Measurements from ENCODE around the gene TENM4.
A peak's percentile ranks its signal among the peaks of the same experiment; 100 is the strongest.

Gene TENM4

GRCh38 chr11:79101656-79102055 is 339.2 kb downstream of the TENM4 start:
- FAIRE-seq: no peak

DNA sequence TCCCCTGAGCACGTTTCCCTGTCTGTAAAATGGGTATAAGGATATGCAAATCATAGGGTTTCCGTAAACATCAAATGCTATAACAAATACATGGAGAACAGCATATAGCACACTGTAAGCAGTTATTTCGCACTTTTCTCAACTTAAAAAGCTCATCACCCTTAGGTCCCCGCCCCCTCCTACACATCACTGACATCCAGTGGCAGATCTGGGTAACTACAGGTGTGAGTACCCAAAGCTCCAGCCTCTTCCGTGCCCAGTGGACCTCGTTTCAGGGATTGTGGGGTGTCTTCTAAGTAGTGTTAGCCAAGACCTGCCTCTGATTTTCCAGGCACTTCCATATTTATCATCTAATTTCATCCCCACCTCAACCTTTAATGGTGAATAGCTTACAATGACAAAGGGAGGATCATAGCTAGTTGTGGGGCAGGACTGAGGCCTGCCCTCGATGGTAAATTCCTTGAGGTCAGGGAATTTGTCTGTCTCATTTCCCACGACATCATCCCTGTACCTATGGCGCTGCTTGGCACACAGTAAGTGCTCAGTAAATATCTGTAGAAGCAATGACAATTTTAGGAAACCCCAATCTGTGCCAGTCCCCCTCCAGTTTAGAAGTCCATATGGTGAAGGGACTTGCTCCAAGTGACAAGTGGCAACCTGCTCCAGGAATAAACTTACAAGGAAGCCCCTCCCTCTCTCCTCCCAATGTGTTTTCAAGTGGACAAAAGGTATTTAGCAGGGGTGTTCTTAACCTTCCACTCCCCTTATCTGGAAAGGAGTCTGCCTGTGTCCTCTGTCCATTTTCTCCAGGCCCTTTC is 340.5 kb downstream of the TENM4 start:
- no peak for FAIRE-seq

GRCh38 chr11:79098146-79098545 is 342.7 kb downstream of the TENM4 start:
- no peak for FAIRE-seq

- FAIRE-seq: no peak
Observed at GRCh38 chr11:79097246-79097875, 343.5 kb downstream of the TENM4 start.

DNA sequence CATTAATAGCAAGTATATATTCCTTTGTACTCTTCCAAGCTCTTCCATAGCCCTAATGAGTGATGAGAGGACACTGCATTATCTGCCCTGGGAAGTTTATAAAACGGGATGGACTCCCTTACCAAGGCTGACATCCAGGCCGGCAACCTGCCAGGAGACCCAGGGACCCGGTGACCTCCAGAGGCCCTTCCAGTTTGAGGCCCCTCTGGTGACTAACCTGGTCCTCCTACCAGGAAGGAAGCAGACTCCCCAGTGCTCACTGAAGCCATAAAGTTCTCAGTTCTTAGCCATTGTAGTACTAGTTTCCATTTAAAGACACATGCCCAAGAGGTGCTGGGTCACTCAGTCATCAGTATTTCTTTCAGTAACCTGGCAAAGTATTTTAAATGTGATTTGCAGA is 345.4 kb downstream of the TENM4 start:
- FAIRE-seq: no peak

GRCh38 chr11:79094616-79095015 is 346.2 kb downstream of the TENM4 start:
- FAIRE-seq: no peak

DNA sequence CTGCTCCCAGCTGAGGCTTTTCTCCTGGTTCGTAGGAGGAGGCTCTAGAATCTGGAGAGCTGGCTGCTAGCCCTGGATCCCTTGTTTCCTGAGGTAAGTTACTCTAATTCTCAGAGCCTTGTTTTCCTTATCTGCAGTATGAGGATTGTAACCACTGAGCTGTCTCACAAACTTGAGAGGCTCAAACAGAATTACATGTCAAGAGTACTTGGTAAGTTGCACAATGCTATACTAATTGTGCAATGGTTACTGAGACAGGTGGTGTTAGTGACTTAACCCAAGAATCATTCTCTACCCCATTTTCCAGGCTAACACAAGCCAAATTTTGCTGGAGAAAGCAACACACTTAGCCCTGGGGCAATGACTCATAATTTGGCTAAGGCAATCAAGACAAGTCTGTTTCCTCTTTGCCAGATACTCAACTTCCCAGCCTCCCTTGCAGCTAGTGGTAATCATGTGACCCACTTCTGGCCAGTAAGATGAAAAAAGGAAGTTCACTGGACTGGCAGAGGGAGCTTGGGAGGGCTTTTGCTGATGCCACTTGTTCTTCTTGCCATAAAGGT is 348.0 kb downstream of the TENM4 start:
- FAIRE-seq: no peak

GRCh38 chr11:79090191-79090705 is 350.6 kb downstream of the TENM4 start:
- FAIRE-seq: no peak

DNA sequence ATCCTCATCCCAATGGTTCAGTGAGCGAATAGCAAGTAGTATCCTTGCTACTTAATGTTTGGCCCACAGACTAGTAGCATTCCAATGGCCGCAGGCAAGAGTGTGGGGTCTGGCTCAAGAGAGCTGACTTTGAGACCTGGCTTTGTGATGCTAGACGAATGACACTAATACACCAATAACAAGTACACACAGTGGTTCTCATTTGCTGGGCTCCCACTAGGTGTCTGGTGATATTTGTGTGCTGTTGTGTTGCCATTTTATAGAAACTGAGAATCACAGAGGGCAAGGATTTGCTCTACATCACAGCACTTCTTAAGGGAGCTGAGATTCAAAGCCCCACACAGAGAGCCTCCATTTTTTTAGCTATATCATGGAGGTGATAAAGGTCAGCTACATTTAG is 351.2 kb downstream of the TENM4 start:
- FAIRE-seq: no peak

GRCh38 chr11:79088967-79089366 is 351.9 kb downstream of the TENM4 start:
- FAIRE-seq: no peak

DNA sequence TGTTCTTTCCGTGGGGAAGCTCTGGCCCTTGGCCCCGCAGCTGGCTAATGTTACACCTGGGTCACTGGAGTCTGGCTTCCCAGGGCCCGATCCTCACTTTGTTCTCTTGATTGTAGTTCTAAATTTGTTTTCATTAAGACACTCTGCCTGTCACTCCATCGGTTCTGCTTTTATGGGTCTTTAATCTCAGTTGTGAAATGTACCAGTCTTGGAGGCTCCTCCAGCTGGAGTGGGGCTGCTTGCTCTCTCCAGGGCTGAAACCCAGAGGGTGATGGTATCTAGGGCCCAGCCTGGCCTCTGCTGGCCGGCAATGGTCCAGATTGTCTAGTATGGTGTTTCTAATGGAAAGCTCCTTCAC is 352.9 kb downstream of the TENM4 start:
- FAIRE-seq: no peak

DNA sequence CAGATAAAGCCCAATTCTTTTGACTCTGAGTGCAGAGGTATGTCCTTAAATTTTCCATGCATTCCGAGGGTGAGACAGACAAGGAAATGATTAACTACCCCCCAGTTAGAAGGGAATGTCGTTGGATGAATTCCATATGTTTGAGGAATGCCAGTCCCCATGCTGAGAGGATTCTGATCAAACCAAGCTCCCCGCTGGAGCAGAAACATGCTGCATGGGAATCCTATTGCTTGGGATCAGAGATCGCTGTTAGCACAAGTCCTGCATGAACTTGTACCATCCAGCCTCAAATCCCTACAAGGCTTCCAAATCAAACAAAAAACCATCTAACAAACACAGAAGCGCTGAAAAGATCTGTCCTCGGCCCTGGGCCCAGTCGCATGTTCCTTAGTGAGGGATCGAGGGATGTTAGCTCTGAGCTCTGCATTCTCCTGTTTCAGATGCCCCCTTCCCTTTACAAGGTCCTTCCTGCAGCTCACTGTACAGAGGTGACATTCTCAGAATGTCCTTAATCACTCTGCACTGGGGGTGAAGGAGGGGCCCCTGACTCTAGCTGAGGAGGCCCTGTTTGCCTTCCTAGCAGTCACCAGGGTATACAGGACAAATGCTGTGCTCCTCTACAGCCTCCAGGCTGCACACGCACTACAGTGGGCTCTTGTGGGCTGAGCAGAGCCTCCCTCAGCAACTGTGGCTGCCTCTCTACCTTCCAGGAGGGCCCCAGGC is 353.4 kb downstream of the TENM4 start:
- FAIRE-seq: no peak

DNA sequence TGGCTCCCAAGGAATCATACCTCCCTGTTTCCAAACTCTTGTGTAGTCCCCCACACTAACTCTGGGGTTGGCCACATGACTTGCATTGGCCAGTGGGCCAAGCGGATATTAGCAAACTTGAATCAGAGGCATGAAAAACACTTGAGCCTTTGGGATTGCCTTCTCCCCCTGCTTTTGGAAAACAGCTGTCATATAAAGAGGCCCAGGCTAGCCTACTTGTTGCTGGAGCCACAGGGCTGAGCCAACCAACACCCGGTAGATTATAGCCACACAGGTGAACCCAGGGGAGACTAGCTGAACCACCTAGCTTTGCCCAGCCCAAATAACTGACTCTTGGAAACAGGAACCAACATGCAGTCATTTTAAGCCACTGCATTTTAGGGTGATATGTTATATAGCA is 354.8 kb downstream of the TENM4 start:
- FAIRE-seq: no peak

DNA sequence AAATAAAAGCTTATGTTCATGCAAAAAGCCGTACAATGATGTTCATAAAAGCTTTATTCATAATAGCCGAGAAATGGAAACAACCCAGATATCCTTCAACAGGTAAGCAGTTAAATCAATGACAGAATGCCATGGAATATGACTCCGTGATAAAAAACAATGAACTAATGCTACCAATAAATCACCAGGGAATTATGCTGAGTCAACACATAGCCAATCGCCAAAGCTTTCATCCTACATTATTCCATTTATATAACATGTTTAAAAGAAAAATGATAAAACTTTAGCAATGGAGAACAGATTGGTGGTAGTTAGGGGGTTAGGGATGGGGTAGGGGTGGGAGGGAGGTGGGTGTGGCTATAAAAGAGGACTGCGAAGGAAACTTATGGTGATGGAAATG is 356.4 kb downstream of the TENM4 start:
- FAIRE-seq: no peak

DNA sequence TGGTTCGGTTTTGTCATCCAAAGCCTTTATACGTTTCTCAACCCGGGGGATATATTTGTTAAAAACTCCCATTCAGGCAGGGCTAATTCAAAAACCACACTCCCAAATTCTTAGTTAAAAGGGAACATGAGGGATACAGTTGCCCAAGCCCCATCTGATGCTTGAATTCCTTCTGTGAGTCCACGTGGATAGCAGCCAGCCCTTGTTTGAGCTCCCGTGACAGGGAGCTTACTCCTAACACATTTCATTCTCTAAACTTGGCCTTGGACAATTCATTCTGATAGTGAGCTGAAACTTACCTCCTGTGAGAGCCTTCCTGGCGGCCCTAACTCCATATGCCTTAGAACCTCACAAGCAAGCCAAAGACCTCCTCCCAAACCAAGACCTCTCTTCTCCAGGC is 357.5 kb downstream of the TENM4 start:
- no peak for FAIRE-seq

DNA sequence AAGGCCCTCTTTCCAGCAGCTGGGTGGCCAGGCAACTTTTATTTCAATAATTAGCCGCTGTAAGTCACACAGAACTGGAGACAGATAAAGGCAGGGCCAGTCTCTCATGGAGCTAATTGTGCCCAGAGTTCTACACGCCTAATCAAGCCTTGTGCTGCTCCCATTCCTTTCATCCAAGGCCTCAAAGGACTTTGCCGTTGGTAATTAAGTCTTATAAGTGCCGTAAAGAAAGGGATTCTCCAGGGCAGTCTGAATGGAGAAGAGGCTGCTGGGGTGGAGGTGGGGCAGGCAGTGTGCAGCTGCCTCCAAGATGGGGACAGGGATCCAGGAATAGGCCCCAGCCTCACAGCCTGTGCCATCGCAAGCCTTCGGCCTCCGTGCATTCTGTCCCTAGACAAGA is 357.9 kb downstream of the TENM4 start:
- no peak for FAIRE-seq

DNA sequence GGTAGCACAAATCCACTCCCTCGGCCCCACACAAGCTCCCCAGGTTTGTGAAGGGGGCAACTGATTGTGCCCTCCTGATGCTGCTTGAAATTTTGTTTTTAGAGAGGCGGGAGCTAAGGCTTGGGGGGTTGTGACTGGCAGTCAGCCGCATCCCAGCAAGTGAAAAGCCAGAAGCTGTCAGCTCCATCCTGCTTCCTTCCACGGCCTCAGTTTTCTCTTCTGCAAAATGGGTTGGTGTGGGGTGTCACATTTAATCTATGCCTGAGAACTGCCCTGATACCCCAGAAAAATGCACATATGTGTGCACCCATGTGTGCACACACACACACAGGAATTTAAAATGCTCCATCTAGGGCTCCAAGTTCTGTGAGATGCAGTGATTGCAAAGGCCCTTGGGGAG is 358.6 kb downstream of the TENM4 start:
- FAIRE-seq: no peak

- no peak for FAIRE-seq
Observed at GRCh38 chr11:79081471-79082031, 359.3 kb downstream of the TENM4 start.

- no peak for FAIRE-seq
Observed at GRCh38 chr11:79080551-79080950, 360.3 kb downstream of the TENM4 start.

GRCh38 chr11:79078999-79079398 is 361.8 kb downstream of the TENM4 start:
- peak; percentile 45 for FAIRE-seq

- no peak for FAIRE-seq
Observed at GRCh38 chr11:79078456-79078855, 362.4 kb downstream of the TENM4 start.

DNA sequence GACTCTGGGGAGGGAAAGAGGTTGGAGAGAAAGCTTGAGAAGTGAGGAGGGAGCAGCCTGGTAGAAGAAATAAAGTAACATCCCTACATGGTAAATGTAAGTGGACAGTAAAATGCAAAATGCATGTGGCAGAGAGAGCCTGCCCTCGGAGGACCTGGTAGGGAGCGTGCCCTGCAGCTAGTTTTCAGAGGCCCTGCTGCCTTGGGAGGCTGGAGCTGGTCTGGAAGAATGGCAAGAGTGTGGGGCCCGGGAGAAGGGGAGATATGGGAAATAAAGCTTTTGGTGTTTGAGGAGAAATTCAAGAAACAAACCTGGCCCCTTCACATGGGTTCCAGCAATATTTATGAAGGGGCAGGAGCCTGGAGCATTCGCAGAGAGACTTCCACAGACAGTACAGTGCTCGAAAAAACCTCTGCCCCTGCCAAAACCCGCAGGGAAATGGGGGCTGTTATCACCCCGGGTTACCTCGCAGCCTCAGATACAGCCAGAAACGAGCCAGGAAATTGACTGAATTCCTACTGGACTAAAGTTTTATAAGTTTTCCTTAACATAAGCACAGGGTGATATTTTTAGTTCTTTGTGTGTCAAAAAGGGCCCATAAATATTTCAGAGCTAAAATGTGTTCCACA is 363.0 kb downstream of the TENM4 start:
- no peak for FAIRE-seq
